BLaER1 (cell line): ENCODE measurements around the gene ZNF750.

Experiments
- H3K27ac ChIP-seq: shearing (Covaris generic); formaldehyde crosslinking; 2 replicates; pipeline ENCODE4 v1.8.1; 2022
- H3K27me3 ChIP-seq: shearing (Covaris generic); formaldehyde crosslinking; 2 replicates; pipeline ENCODE4 v1.8.1; 2022
- H3K36me3 ChIP-seq: shearing (Covaris generic); formaldehyde crosslinking; 2 replicates; pipeline ENCODE4 v1.8.1; 2022
- H3K4me1 ChIP-seq: shearing (Covaris generic); formaldehyde crosslinking; 2 replicates; pipeline ENCODE4 v1.8.1; 2022
- H3K4me2 ChIP-seq: shearing (Covaris generic); formaldehyde crosslinking; 2 replicates; pipeline ENCODE4 v1.8.1; 2022
- H3K4me3 ChIP-seq: shearing (Covaris generic); formaldehyde crosslinking; 2 replicates; pipeline ENCODE4 v1.8.1; 2022
- H3K9ac ChIP-seq: shearing (Covaris generic); formaldehyde crosslinking; 2 replicates; pipeline ENCODE4 v1.8.1; 2022
- H3K9me3 ChIP-seq: shearing (Covaris generic); formaldehyde crosslinking; 2 replicates; pipeline ENCODE4 v1.8.1; 2022
- H4K20me1 ChIP-seq: shearing (Covaris generic); formaldehyde crosslinking; 2 replicates; pipeline ENCODE4 v1.8.1; 2022
- Cebpa-rat ChIP-seq: shearing (Covaris generic); IDR thresholded peaks from 2 replicates; pipeline ENCODE4 v1.8.1; 2022

Gene ZNF750

GRCh38 chr17:82874011-82874835 is 34.4 kb upstream of the ZNF750 start:
- peaks cover 65% of the 10 kb centered on the region for H4K20me1 ChIP-seq
- peak overlapping the region; percentile 92 for H3K27ac ChIP-seq
- peaks cover 13% of the 10 kb centered on the region for H3K36me3 ChIP-seq
- TF ChIP-seq Cebpa-rat, result no peak
- H3K9me3 ChIP-seq, result no peaks in the 10 kb centered on the region
- peaks cover 99% of the 10 kb centered on the region for H3K4me1 ChIP-seq
- H3K4me2 ChIP-seq, result peak overlapping the region; percentile 100
- H3K4me3 ChIP-seq, result no peak overlapping the region
- 0 out of 2 replicates have a peak overlapping the region, but pooled peaks have one; percentile 31 for H3K9ac ChIP-seq
- no peaks in the 10 kb centered on the region for H3K27me3 ChIP-seq

DNA sequence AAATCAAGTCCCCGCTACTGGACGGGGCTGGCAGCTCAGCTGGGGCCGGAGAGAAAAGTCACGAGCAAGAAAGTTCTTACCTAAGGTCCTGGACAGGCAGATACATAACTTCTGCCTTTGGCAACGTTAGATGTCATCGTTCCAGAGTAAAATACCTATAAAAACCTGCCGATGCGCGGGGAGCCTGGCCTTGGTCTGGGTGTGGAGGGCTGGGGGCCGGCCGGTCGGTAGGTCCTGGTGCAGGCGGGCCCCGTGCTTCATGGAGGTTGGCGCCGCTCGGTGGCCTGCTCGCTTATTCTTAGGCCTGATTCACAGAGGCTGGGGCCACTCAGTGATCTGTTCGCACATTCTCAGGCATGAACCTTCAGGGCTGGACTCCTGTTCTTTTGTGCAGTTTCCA is 33.7 kb upstream of the ZNF750 start:
- peak overlapping the region; percentile 92 for H3K27ac ChIP-seq
- H3K4me2 ChIP-seq, result peak overlapping the region; percentile 100
- H3K4me1 ChIP-seq, result peaks cover 99% of the 10 kb centered on the region
- H3K4me3 ChIP-seq, result no peak overlapping the region
- peaks cover 65% of the 10 kb centered on the region for H4K20me1 ChIP-seq
- no peaks in the 10 kb centered on the region for H3K9me3 ChIP-seq
- peaks cover 12% of the 10 kb centered on the region for H3K36me3 ChIP-seq
- H3K27me3 ChIP-seq, result no peaks in the 10 kb centered on the region
- TF ChIP-seq Cebpa-rat, result no peak
- H3K9ac ChIP-seq, result 0 out of 2 replicates have a peak overlapping the region, but pooled peaks have one; percentile 31

GRCh38 chr17:82872591-82873520 is 33.0 kb upstream of the ZNF750 start:
- Histone ChIP-seq H3K36me3 (peaks cover 12% of the 10 kb centered on the region), H3K9ac (peak overlapping the region; percentile 79), H3K4me3 (peak overlapping the region; percentile 6; the same call in 1 of the 2 replicates), H3K27me3 (peaks cover 4% of the 10 kb centered on the region; the same call in 1 of the 2 replicates), H4K20me1 (peaks cover 65% of the 10 kb centered on the region), H3K27ac (peak overlapping the region; percentile 92), H3K4me2 (peak overlapping the region; percentile 100), H3K9me3 (no peaks in the 10 kb centered on the region), H3K4me1 (peaks cover 99% of the 10 kb centered on the region)
- no peak for TF ChIP-seq Cebpa-rat

DNA sequence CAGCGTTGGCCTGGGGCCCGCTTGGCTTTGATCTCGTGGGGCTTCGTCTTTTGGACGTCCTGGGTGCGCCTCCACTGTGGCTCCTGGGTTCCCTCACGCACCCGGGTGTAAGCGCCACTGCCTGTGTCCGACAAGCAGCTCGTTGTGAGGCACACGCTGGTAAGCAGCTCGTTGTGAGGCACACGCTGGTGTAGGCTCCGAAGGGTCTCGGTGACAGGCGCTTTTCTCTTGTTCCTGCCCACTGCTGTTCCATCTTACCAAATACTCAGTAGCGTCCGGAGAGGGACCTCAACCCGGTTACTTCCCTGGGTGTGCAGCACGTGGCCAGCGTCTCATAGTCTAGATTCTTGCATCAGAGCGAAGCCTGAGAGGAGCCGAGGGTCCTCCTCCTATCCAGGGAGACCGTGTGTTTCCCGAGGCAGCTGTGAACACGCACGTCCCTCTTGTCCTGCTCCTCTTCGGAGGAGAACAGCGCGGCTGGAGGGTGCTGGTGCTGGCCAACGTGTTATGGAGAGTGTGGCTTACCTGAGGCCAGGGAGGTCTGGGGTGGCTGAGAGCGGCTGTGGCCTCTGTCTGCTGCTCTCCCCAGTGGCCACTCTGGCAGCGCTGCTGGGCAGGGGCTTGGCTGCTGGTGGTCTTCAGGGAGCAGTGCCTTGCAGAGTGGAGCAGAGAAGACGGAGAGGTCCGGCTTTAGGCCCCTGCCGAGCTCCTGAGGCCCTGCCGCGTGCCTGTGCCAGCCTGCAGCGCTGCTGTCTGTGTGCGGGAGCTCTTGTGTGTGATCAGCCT is 32.1 kb upstream of the ZNF750 start:
- Histone ChIP-seq H3K27me3 (peaks cover 5% of the 10 kb centered on the region; the same call in 1 of the 2 replicates), H3K36me3 (peaks cover 12% of the 10 kb centered on the region), H3K4me2 (peak overlapping the region; percentile 100), H4K20me1 (peaks cover 65% of the 10 kb centered on the region), H3K9me3 (no peaks in the 10 kb centered on the region), H3K4me3 (peak overlapping the region; percentile 6; the same call in 1 of the 2 replicates), H3K27ac (peak overlapping the region; percentile 92), H3K9ac (peak overlapping the region; percentile 79), H3K4me1 (peaks cover 99% of the 10 kb centered on the region)
- no peak for TF ChIP-seq Cebpa-rat

DNA sequence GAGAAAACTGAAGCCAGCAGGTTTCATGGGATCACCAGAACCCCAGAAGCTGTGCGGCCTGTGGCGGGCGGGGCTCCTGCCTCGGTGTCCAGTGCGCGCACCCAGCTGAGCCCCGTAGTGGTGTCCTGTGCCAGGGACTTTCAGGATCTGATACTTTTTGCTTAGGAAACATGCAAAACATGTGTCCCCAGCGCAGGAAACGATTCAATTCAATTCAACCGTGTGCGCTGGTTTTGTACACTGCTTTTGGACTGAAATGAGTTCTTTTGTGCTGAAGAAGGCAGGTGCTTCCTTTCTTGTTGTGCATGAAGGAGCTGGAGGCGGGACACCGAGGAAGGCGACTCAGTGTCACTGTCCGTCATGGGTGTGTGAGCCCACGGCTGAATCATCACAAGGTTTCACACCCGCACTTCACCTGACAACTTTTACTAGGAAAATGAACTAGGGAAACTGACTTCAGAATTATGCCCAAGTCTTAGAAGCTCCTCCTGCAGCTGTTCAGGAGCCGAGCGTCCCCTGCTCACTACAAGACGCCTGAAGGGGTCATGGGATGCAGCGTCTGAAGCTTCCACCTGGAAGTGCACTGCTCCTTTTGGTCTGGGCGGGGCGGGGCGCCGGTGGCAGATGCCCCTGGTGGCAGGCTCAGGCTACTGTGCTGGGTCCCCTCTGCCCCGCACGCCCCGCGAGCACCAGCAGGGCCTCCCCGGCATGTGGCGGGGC is 31.4 kb upstream of the ZNF750 start:
- Histone ChIP-seq H3K4me3 (peak overlapping the region; percentile 54), H4K20me1 (peaks cover 67% of the 10 kb centered on the region), H3K4me2 (peak overlapping the region; percentile 100)

GRCh38 chr17:82870541-82870940 is 30.7 kb upstream of the ZNF750 start:
- peaks cover 10% of the 10 kb centered on the region for H3K36me3 ChIP-seq
- peaks cover 5% of the 10 kb centered on the region; the same call in 1 of the 2 replicates for H3K27me3 ChIP-seq
- peak overlapping the region; percentile 54 for H3K4me3 ChIP-seq
- peak overlapping the region; percentile 92 for H3K27ac ChIP-seq
- H3K4me1 ChIP-seq, result peaks cover 99% of the 10 kb centered on the region
- no peak for TF ChIP-seq Cebpa-rat
- peak overlapping the region; percentile 79 for H3K9ac ChIP-seq
- no peaks in the 10 kb centered on the region for H3K9me3 ChIP-seq
- peaks cover 68% of the 10 kb centered on the region for H4K20me1 ChIP-seq
- peak overlapping the region; percentile 100 for H3K4me2 ChIP-seq

More for the DNA sequence above, 31.4 kb upstream of the ZNF750 start:
- Histone ChIP-seq H3K9me3 (no peaks in the 10 kb centered on the region), H3K4me1 (peaks cover 99% of the 10 kb centered on the region), H3K9ac (peak overlapping the region; percentile 79), H3K27me3 (peaks cover 5% of the 10 kb centered on the region; the same call in 1 of the 2 replicates), H3K36me3 (peaks cover 12% of the 10 kb centered on the region), H3K27ac (peak overlapping the region; percentile 92)
- TF ChIP-seq Cebpa-rat, result no peak

GRCh38 chr17:82870091-82870491 is 30.3 kb upstream of the ZNF750 start:
- no peak for TF ChIP-seq Cebpa-rat
- Histone ChIP-seq H4K20me1 (peaks cover 68% of the 10 kb centered on the region), H3K27me3 (peaks cover 5% of the 10 kb centered on the region; the same call in 1 of the 2 replicates), H3K9ac (peak overlapping the region; percentile 79), H3K9me3 (no peaks in the 10 kb centered on the region), H3K4me1 (peaks cover 99% of the 10 kb centered on the region), H3K36me3 (peaks cover 5% of the 10 kb centered on the region; the same call in 1 of the 2 replicates), H3K4me3 (peak overlapping the region; percentile 54), H3K4me2 (peak overlapping the region; percentile 100), H3K27ac (peak overlapping the region; percentile 92)

DNA sequence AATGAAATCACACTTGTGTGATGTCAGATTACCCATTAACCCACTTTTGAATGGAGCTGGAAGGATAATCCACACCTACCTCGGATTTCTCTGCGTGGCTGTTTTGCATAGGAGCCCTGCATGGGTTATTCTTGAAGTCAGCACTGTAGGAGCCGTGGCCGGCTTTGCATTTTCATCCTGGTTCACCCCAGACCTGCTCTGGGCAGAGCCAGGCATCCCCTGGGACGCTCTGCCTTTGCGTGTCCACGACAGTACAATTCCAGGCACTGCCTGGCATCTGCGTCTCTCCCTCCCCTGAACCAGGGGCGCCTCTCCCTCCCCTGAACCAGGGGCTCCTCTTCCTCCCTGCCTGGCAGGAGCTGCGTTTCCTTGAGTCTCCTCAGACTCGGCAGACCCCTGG is 29.7 kb upstream of the ZNF750 start:
- H4K20me1 ChIP-seq, result peaks cover 68% of the 10 kb centered on the region
- H3K4me1 ChIP-seq, result peaks cover 99% of the 10 kb centered on the region
- peak overlapping the region; percentile 100 for H3K4me2 ChIP-seq

More for the DNA sequence above, 29.7 kb upstream of the ZNF750 start:
- Histone ChIP-seq H3K9ac (peak overlapping the region; percentile 79), H3K4me3 (peak overlapping the region; percentile 54), H3K27me3 (peaks cover 5% of the 10 kb centered on the region; the same call in 1 of the 2 replicates), H3K36me3 (peaks cover 5% of the 10 kb centered on the region; the same call in 1 of the 2 replicates), H3K9me3 (no peaks in the 10 kb centered on the region), H3K27ac (peak overlapping the region; percentile 92)
- TF ChIP-seq Cebpa-rat, result no peak
